MM.1S (cell line): ENCODE data around the gene RAB10.

Experiments
- EZH2 ChIP-seq: fragments of 300-600 bp; sonication (generic); optimal IDR thresholded peaks from 2 replicates; pipeline ENCODE3; 2017; ENCODE audit warnings: low read depth, mild to moderate bottlenecking, antibody characterized with exemption, low read length, mixed read lengths
- EZH2phosphoT487 ChIP-seq: fragments of 300-600 bp; sonication (generic); IDR thresholded peaks from 2 replicates; pipeline ENCODE4 v1.6.1; 2018; ENCODE audit warnings: antibody characterized with exemption, low read length
- TF ChIP-seq, protein P1 (sequence below): fragments of 300-600 bp; sonication (generic); IDR thresholded peaks from 2 replicates; pipeline ENCODE4 v1.5.1; 2016; ENCODE audit warnings: antibody characterized with exemption, low read length, mixed read lengths

DNA sequence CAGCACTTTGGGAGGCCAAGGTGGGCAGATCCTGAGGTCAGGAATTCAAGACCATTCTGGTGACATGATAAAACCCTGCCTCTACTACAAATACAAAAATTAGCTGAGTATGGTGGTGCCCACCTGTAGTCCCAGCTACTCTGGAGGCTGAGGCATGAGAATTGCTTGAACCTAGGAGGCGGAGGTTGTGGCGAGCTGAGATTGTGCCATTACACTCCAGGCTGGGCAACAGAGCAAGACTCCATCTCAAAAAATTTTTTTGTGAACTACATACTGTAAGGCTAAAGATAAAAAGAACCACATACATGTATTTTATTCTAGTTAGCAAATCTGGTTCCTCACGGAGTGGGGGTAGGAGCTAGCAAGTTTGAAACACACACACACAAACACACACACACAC, 45.1 kb downstream of the RAB10 start:
- TF ChIP-seq, protein P1, sequence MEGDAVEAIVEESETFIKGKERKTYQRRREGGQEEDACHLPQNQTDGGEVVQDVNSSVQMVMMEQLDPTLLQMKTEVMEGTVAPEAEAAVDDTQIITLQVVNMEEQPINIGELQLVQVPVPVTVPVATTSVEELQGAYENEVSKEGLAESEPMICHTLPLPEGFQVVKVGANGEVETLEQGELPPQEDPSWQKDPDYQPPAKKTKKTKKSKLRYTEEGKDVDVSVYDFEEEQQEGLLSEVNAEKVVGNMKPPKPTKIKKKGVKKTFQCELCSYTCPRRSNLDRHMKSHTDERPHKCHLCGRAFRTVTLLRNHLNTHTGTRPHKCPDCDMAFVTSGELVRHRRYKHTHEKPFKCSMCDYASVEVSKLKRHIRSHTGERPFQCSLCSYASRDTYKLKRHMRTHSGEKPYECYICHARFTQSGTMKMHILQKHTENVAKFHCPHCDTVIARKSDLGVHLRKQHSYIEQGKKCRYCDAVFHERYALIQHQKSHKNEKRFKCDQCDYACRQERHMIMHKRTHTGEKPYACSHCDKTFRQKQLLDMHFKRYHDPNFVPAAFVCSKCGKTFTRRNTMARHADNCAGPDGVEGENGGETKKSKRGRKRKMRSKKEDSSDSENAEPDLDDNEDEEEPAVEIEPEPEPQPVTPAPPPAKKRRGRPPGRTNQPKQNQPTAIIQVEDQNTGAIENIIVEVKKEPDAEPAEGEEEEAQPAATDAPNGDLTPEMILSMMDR, result no peak
- TF ChIP-seq EZH2phosphoT487, result no peak
- no peak for TF ChIP-seq EZH2
